Left ventricle myocardium inferior (tissue), 1 donor: ENCODE results near the gene TBC1D4. TPM values are rescaled to one million over a fixed set of nuclear protein-coding genes. Genes with fewer than 3 reads are reported as not detected.
"Not testable (repeated sequence)": the region's sequence is repeated elsewhere in the genome, so short reads cannot be mapped to it uniquely, and the experiment has no call there.

Experiments
- DNase-seq: peaks from one replicate; pipeline ENCODE4 v3.0.0-alpha.2; 2020
- H3K27ac ChIP-seq: fragments of 200-600 bp; replicated peaks from 2 replicates; pipeline ENCODE4 v1.8.0; 2021
- H3K27me3 ChIP-seq: fragments of 200-600 bp; 2 replicates; pipeline ENCODE4 v1.8.0; 2021; ENCODE audit warnings: low read depth
- H3K36me3 ChIP-seq: fragments of 200-600 bp; 2 replicates; pipeline ENCODE4 v1.8.0; 2021
- H3K4me1 ChIP-seq: fragments of 200-600 bp; 2 replicates; pipeline ENCODE4 v1.8.0; 2021
- H3K4me3 ChIP-seq: fragments of 200-600 bp; 2 replicates; pipeline ENCODE4 v1.8.0; 2021; ENCODE audit warnings: mild to moderate bottlenecking, moderate library complexity
- H3K9me3 ChIP-seq: fragments of 200-600 bp; replicated peaks from 2 replicates; pipeline ENCODE4 v1.8.0; 2021
- CTCF ChIP-seq: fragments of 200-600 bp; IDR thresholded peaks from 2 replicates; pipeline ENCODE4 v1.8.0; 2021; ENCODE audit warnings: antibody characterized with exemption, mild to moderate bottlenecking, borderline replicate concordance
- intact Hi-C: fragments of 100-400 bp; cut with micrococcal nuclease; formaldehyde crosslinking; loops from one replicate; pipeline ENCODE4 v1.11.0; 2022
- total RNA-seq: library from RNA; stranded (reverse); fragmentation: NEBNext Ultra II Directional; extraction: Animal tissue kit (Norgen Biotek cat#: 25700); gene quantifications from one replicate; pipeline ENCODE4 v1.2.1, GENCODE V29; 2021
- donor health status: DM: no; HTN: yes; CAD: no; lungs with severe emphysema.

Gene TBC1D4
- total RNA-seq, 1 donor from 2014 or later = 97.5 TPM

DNA sequence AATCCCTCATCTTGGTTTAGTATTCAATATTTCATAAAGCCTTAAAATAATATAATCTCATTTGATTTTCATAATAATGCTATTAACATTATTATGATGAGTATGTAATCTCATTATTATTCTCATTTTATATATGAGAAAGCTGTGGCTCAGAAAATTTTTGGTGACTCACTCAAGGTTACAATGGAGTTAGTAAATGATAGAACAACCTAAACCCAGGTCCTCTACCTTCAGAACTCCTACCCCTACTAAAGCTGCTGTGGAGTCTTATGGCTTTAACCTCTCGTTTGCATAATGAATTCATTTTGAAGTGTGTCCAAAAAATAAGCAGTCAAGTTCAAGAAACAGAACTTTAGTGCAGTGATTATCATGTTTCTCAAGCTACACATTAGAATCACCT, 226.3 kb downstream of the TBC1D4 start:
- Histone ChIP-seq H3K4me1 (no peaks in the 10 kb centered on the region), H3K4me3 (no peak overlapping the region), H3K36me3 (no peaks in the 10 kb centered on the region), H3K9me3 (no peaks in the 10 kb centered on the region), H3K27me3 (no peaks in the 10 kb centered on the region), H3K27ac (no peak overlapping the region)
- TF ChIP-seq CTCF = no peak
- intact Hi-C loops = no loop called here
- DNase-seq = no peak

DNA sequence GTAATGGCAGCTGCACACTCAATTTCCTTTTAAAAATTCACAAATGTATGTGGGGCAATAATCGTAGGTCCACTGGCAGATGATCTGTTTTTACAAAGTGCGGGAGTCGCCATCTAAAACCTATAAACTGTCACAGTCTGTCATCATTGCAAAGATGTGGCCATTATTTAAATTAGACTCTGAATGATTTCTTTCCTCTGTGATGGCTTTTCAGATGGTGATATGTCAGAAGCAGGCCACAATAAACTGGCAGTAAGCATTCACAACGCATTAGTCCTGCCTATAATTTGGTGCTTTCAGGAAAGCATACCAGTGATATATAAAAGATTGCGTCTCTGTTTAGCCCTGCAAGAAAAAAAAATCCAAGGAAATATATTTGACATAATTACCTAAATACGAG, 226.8 kb downstream of the TBC1D4 start:
- H3K36me3 ChIP-seq = no peaks in the 10 kb centered on the region
- no peak overlapping the region for H3K27ac ChIP-seq
- no peak overlapping the region for H3K4me3 ChIP-seq
- intact Hi-C loops = no loop called here
- no peak for DNase-seq
- no peaks in the 10 kb centered on the region for H3K27me3 ChIP-seq
- no peaks in the 10 kb centered on the region for H3K4me1 ChIP-seq
- H3K9me3 ChIP-seq = no peaks in the 10 kb centered on the region
- no peak for TF ChIP-seq CTCF

GRCh38 chr13:75251188-75251587, 230.8 kb downstream of the TBC1D4 start:
- Histone ChIP-seq H3K4me1 (no peaks in the 10 kb centered on the region), H3K36me3 (no peaks in the 10 kb centered on the region), H3K9me3 (peaks cover 9% of the 10 kb centered on the region), H3K27ac (peak overlapping the region; percentile 38), H3K4me3 (no peak overlapping the region), H3K27me3 (no peaks in the 10 kb centered on the region)
- no peak for TF ChIP-seq CTCF
- intact Hi-C loops = no loop called here
- DNase-seq = no peak

- peak overlapping the region; percentile 38 for H3K27ac ChIP-seq
- H3K4me1 ChIP-seq = no peaks in the 10 kb centered on the region
- no peaks in the 10 kb centered on the region for H3K27me3 ChIP-seq
- TF ChIP-seq CTCF = no peak
- H3K36me3 ChIP-seq = no peaks in the 10 kb centered on the region
- H3K4me3 ChIP-seq = no peak overlapping the region
- no peak for DNase-seq
- peaks cover 13% of the 10 kb centered on the region for H3K9me3 ChIP-seq
- intact Hi-C loops = no loop called here
These were observed 231.3 kb downstream of the TBC1D4 start for GRCh38 chr13:75250526-75251178.

- H3K36me3 ChIP-seq, H3K4me1 ChIP-seq, H3K27ac ChIP-seq, DNase-seq, H3K27me3 ChIP-seq, intact Hi-C loops, H3K4me3 ChIP-seq: not testable (repeated sequence)
- peaks cover 24% of the 10 kb centered on the region for H3K9me3 ChIP-seq
These were observed 236.4 kb downstream of the TBC1D4 start for GRCh38 chr13:75245578-75245977.

- H3K4me1 ChIP-seq, H3K4me3 ChIP-seq, intact Hi-C loops, H3K27ac ChIP-seq, H3K36me3 ChIP-seq, H3K27me3 ChIP-seq, DNase-seq: not testable (repeated sequence)
- H3K9me3 ChIP-seq = peaks cover 28% of the 10 kb centered on the region
These were observed 241.7 kb downstream of the TBC1D4 start for GRCh38 chr13:75240240-75240639.
